GM21390 (cell line): ENCODE data around the gene WDR43.
A peak's percentile ranks its signal among the peaks of the same experiment; 100 is the strongest.

Experiments used
- ATAC-seq: cut with Tn5 transposase; IDR thresholded peaks from one replicate; pipeline ENCODE4 v1.9.1; 2021; ENCODE audit not compliant: unreplicated experiment

Gene WDR43

GRCh38 chr2:28894470-28895188 is at the start of gene WDR43:
TSS of gene WDR43 (plus strand) at chr2:28894667. CDS start at chr2:28894699, 32 bp downstream.
- ATAC-seq, result peak; percentile 80

- ATAC-seq, result no peak
Measured at GRCh38 chr2:28855193-28855592, 39.3 kb upstream of the WDR43 start.

- no peak for ATAC-seq
Measured at GRCh38 chr2:28855977-28856376, 38.5 kb upstream of the WDR43 start.

- ATAC-seq, result no peak
Measured at GRCh38 chr2:28868611-28869010, 25.9 kb upstream of the WDR43 start.

GRCh38 chr2:28869494-28870145 is 24.8 kb upstream of the WDR43 start:
- ATAC-seq, result peak; percentile 15

GRCh38 chr2:28870146-28870891 is 24.1 kb upstream of the WDR43 start, which contains the start of gene TRMT61B:
TSS of gene TRMT61B (minus strand) at chr2:28870309. CDS start at chr2:28870277, 32 bp downstream.
- ATAC-seq, result peak; percentile 97

GRCh38 chr2:28871620-28872019 is 22.8 kb upstream of the WDR43 start:
- ATAC-seq, result no peak

GRCh38 chr2:28880193-28880592 is 14.3 kb upstream of the WDR43 start:
- no peak for ATAC-seq

- ATAC-seq, result no peak
Measured at GRCh38 chr2:28893488-28893887, 979 bp upstream of the WDR43 start.

- peak; percentile 23 for ATAC-seq
Measured at GRCh38 chr2:28895189-28895893, 874 bp downstream of the WDR43 start.

GRCh38 chr2:28896906-28897305 is 2.4 kb downstream of the WDR43 start:
- no peak for ATAC-seq

GRCh38 chr2:28898048-28898447 is 3.6 kb downstream of the WDR43 start:
- ATAC-seq, result no peak

- ATAC-seq, result no peak
Measured at GRCh38 chr2:28901202-28901601, 6.7 kb downstream of the WDR43 start.

- no peak for ATAC-seq
Measured at GRCh38 chr2:28901841-28902240, 7.4 kb downstream of the WDR43 start.

- no peak for ATAC-seq
Measured at GRCh38 chr2:28902584-28902983, 8.1 kb downstream of the WDR43 start.

- no peak for ATAC-seq
Measured at GRCh38 chr2:28904295-28904694, 9.8 kb downstream of the WDR43 start.

GRCh38 chr2:28904802-28905457 is 10.5 kb downstream of the WDR43 start:
- no peak for ATAC-seq

- ATAC-seq, result no peak
Measured at GRCh38 chr2:28905533-28905932, 11.1 kb downstream of the WDR43 start.

- no peak for ATAC-seq
Measured at GRCh38 chr2:28906376-28906775, 11.9 kb downstream of the WDR43 start.

- no peak for ATAC-seq
Measured at GRCh38 chr2:28906821-28907220, 12.4 kb downstream of the WDR43 start.

- ATAC-seq, result no peak
Measured at GRCh38 chr2:28908172-28908571, 13.7 kb downstream of the WDR43 start.
